Posterior vena cava (tissue), 2 donors: ENCODE data around the gene NINJ1. TPM values are rescaled to one million over a fixed set of nuclear protein-coding genes. Genes with fewer than 3 reads are reported as not detected.
A peak's percentile ranks its signal among the peaks of the same experiment; 100 is the strongest.

Experiments used
- DNase-seq: peaks from one replicate; pipeline ENCODE4 v3.0.0-alpha.2; 2020; ENCODE audit warnings: low spot score
- intact Hi-C, 2 donors: fragments of 100-400 bp; cut with DNase I; formaldehyde crosslinking; loops; one replicate each; pipeline versions ENCODE4 v1.14.1 to v1.14.2; 2022 to 2023
- total RNA-seq, 2 donors: library from RNA; stranded (reverse); fragmentation: NEBNext Ultra II Directional; extraction: Animal tissue kit (Norgen Biotek cat#: 25700); gene quantifications; one replicate each; pipeline ENCODE4 v1.2.1, GENCODE V29; 2021
- donor health status: DM: yes; HTN: yes; CAD: no.
- donor health status: DM: yes; HTN: yes; CAD: no.

The NINJ1 gene
- total RNA-seq, 2 donors from 2014 or later, result 30.6 to 39.5 TPM

GRCh38 chr9:93082841-93083411 is 51.1 kb downstream of the NINJ1 start:
- DNase-seq, result peak; percentile 65
- intact Hi-C loops, result no loop called here

GRCh38 chr9:93081931-93082330 is 52.1 kb downstream of the NINJ1 start:
- intact Hi-C loops, result no loop called here
- no peak for DNase-seq

- intact Hi-C loops, result no loop called here
- DNase-seq, result peak; percentile 58
Observed at GRCh38 chr9:93081081-93081529, 52.9 kb downstream of the NINJ1 start.

- intact Hi-C loops, result no loop called here
- peak; percentile 49 for DNase-seq
Observed at GRCh38 chr9:93080406-93080805, 53.6 kb downstream of the NINJ1 start.

- intact Hi-C loops, result no loop called here
- peak; percentile 73 for DNase-seq
Observed at GRCh38 chr9:93079371-93079770, 54.7 kb downstream of the NINJ1 start.

- DNase-seq, result no peak
- intact Hi-C loops, result no loop called here
Observed at GRCh38 chr9:93077811-93078210, 56.2 kb downstream of the NINJ1 start.

- intact Hi-C loops, result no loop called here
- DNase-seq, result no peak
Observed at GRCh38 chr9:93077367-93077766, 56.7 kb downstream of the NINJ1 start.

- intact Hi-C loops, result no loop called here
Observed at GRCh38 chr9:93076792-93077128, 57.3 kb downstream of the NINJ1 start.

GRCh38 chr9:93076101-93076791 is 57.8 kb downstream of the NINJ1 start:
- intact Hi-C loops, result no loop called here
- DNase-seq, result no peak

More at GRCh38 chr9:93076792-93077128, 57.3 kb downstream of the NINJ1 start:
- no peak for DNase-seq

- DNase-seq, result no peak
- intact Hi-C loops, result no loop called here
Observed at GRCh38 chr9:93072383-93072795, 61.7 kb downstream of the NINJ1 start.

Other genes with a start within 250 kb of the NINJ1 start
- gene FGD3, start 186.7 kb downstream of the NINJ1 start, total RNA-seq, result 1 to 10 TPM; 6.3 to 7.5 TPM
- 1 to 10 TPM; 1.4 to 5.2 TPM for gene SUSD3, start 75.5 kb downstream of the NINJ1 start, total RNA-seq
- 10 to 100 TPM; 40.8 to 43.0 TPM for gene CARD19, start 38.0 kb downstream of the NINJ1 start, total RNA-seq
- gene WNK2, start 49.9 kb upstream of the NINJ1 start, total RNA-seq, result 10 to 100 TPM; 34.8 to 39.5 TPM